Spleen (tissue), 3 donors: Measurements from ENCODE around the gene PRR16.

ENCODE experiments used
- POLR2A ChIP-seq, 3 donors: fragments of 450-650 bp; IDR thresholded peaks; one replicate each; pipeline ENCODE4 v1.5.1; 2017; ENCODE audit warnings: antibody characterized with exemption in 3 of 3, mild to moderate bottlenecking in 1 of 3
- POLR2AphosphoS5 ChIP-seq, 3 donors: sonication (generic); formaldehyde crosslinking; IDR thresholded peaks; one replicate each; pipeline ENCODE4 v1.5.1; 2017; ENCODE audit warnings: antibody characterized with exemption in 3 of 3

- no peak for TF ChIP-seq POLR2AphosphoS5 (IDR thresholded peaks at IDR 0.05)
- TF ChIP-seq POLR2A (IDR thresholded peaks at IDR 0.05): no peak
Observed at GRCh38 chr5:120632430-120632829, 168.3 kb downstream of the PRR16 start.
